Astrocyte (in vitro differentiated cells and primary cell): ENCODE data around the gene CMIP.

Experiments
- CTCF ChIP-seq: IDR thresholded peaks from 2 replicates; pipeline ENCODE4 v1.5.1; 2011; ENCODE audit warnings: low read depth, mild to moderate bottlenecking, inconsistent platforms, low read length, moderate library complexity; ENCODE audit not compliant: insufficient read depth
- EZH2 ChIP-seq: IDR thresholded peaks from 2 replicates; pipeline ENCODE4 v1.6.1; 2012; ENCODE audit warnings: mild to moderate bottlenecking, low read length, inconsistent platforms; ENCODE audit not compliant: insufficient read depth

- no peak for TF ChIP-seq CTCF
- no peak for TF ChIP-seq EZH2
Observed at GRCh38 chr16:81681311-81681710, 236.7 kb downstream of the CMIP start.
